CD4-positive, alpha-beta memory T cell (primary cell): Measurements from ENCODE around the gene POLR1E. TPM values are rescaled to one million over a fixed set of nuclear protein-coding genes. Genes with fewer than 3 reads are reported as not detected.
"Not testable (repeated sequence)": the region's sequence is repeated elsewhere in the genome, so short reads cannot be mapped to it uniquely, and the experiment has no call there.

Source experiments
- CTCF ChIA-PET: fragments of 350-600 bp; sonication (Branson Sonifier 250); formaldehyde crosslinking; loops from one replicate; lab custom pipeline; 2021; ENCODE audit warnings: inconsistent platforms; ENCODE audit not compliant: partially characterized antibody; lab: Charles Lee
- POLR2A ChIA-PET: fragments of 350-600 bp; sonication (Branson Sonifier 250); formaldehyde crosslinking; loops from one replicate; lab custom pipeline; 2021; ENCODE audit not compliant: partially characterized antibody; lab: Charles Lee
- DNase-seq, 5 donors: peaks; one replicate each; pipeline versions ENCODE4 v3.0.0 to v3.0.0-alpha.2; 2020 to 2022; ENCODE audit warnings: mixed read lengths in 1 of 5
- H3K27ac ChIP-seq: one replicate; pipeline ENCODE4 v1.7.0; 2013; ENCODE audit warnings: low read depth, low read length
- H3K27me3 ChIP-seq: 2 replicates; pipeline ENCODE4 v1.7.0; 2013; ENCODE audit warnings: mild to moderate bottlenecking, low read length, moderate library complexity; ENCODE audit not compliant: insufficient read depth
- H3K36me3 ChIP-seq: 2 replicates; pipeline ENCODE4 v1.7.0; 2013; ENCODE audit warnings: mild to moderate bottlenecking, low read length, moderate library complexity; ENCODE audit not compliant: insufficient read depth
- H3K4me1 ChIP-seq: 2 replicates; pipeline ENCODE4 v1.7.0; 2013; ENCODE audit warnings: mild to moderate bottlenecking, low read length, moderate library complexity; ENCODE audit not compliant: insufficient read depth
- H3K4me3 ChIP-seq, 2 donors: one replicate each; pipeline ENCODE4 v1.7.0; 2013; ENCODE audit warnings: low read length in 2 of 2, mild to moderate bottlenecking in 1 of 2
- H3K9me3 ChIP-seq, 2 donors: one replicate each; pipeline ENCODE4 v1.7.0; 2013; ENCODE audit warnings: low read length in 2 of 2, control low read depth in 1 of 2; ENCODE audit not compliant: control insufficient read depth in 1 of 2
- H3K27ac Mint-ChIP-seq, 7 donors: one replicate each; pipeline ENCODE4 v1.8.0; 2020 to 2021; ENCODE audit warnings: mixed read lengths in 7 of 7, mild to moderate bottlenecking in 6 of 7, inconsistent platforms in 3 of 7, moderate library complexity in 3 of 7
- H3K27me3 Mint-ChIP-seq, 2 donors: one replicate each; pipeline ENCODE4 v1.8.0; 2020 to 2021; ENCODE audit warnings: mixed read lengths in 2 of 2
- H3K36me3 Mint-ChIP-seq, 2 donors: one replicate each; pipeline ENCODE4 v1.8.0; 2020 to 2021; ENCODE audit warnings: mixed read lengths in 2 of 2, inconsistent platforms in 1 of 2, mild to moderate bottlenecking in 1 of 2
- H3K4me1 Mint-ChIP-seq, 4 donors: one replicate each; pipeline ENCODE4 v1.8.0; 2020 to 2021; ENCODE audit warnings: mixed read lengths in 4 of 4, mild to moderate bottlenecking in 1 of 4
- H3K4me3 Mint-ChIP-seq, 8 donors: one replicate each; pipeline ENCODE4 v1.8.0; 2020 to 2021; ENCODE audit warnings: mixed read lengths in 8 of 8, mild to moderate bottlenecking in 7 of 8, moderate library complexity in 6 of 8, inconsistent platforms in 3 of 8
- H3K9me3 Mint-ChIP-seq, 8 donors: one replicate each; pipeline ENCODE4 v1.8.0; 2020 to 2021; ENCODE audit warnings: mixed read lengths in 8 of 8, mild to moderate bottlenecking in 5 of 8, inconsistent platforms in 3 of 8, moderate library complexity in 1 of 8
- intact Hi-C: fragments of 100-400 bp; cut with micrococcal nuclease; formaldehyde crosslinking; loops from one replicate; pipeline ENCODE4 v1.15.1; 2023
- polyA plus RNA-seq, 2 donors: library from polyadenylated mRNA; unstranded; fragments of 300-500 nt; fragmentation: Illumina TruSeq; gene quantifications; one replicate each; pipeline ENCODE4 v1.2.3, GENCODE V29; 2021
- total RNA-seq, 2 experiments: library from RNA; stranded (reverse); gene quantifications; one replicate each; pipeline ENCODE4 v1.2.3, GENCODE V29; 2021

POLR1E gene
- total and polyA plus RNA-seq, 4 experiments from 2014 or later: 12.2 to 38.2 (median 29.5) TPM

GRCh38 chr9:37464426-37465248, 21.1 kb upstream of the POLR1E start:
- DNase-seq: peak in 3 of 5 donors; percentile 63 to 86 (median 75)
- H3K4me3 Mint-ChIP-seq: peak overlapping the region; percentile 93 to 99 (median 96)
- CTCF ChIA-PET: interaction anchor here (1.8 to 1.9 kb wide), 2 partner anchors 17 to 49 kb away, joined by 5 to 7 read pairs; no protein-coding TSS in a partner anchor
- intact Hi-C loops: loop anchor here (1.0 to 10.0 kb wide), 9 partner anchors 21 to 440 kb away; partner anchors contain the start of genes EXOSC3, FBXO10, GRHPR and POLR1E
- Histone ChIP-seq H3K9me3 (no peaks in the 10 kb centered on the region), H3K27ac (peak overlapping the region; percentile 96), H3K36me3 (no peaks in the 10 kb centered on the region), H3K27me3 (no peaks in the 10 kb centered on the region), H3K4me3 (peak overlapping the region; percentile 72 to 77), H3K4me1 (peaks cover 35% of the 10 kb centered on the region)
- H3K9me3 Mint-ChIP-seq: peaks cover 0 to 2% (median 0%) of the 10 kb centered on the region in 8 donors
- peak overlapping the region; percentile 95 to 99 (median 98) for H3K27ac Mint-ChIP-seq
- POLR2A ChIA-PET: interaction anchor here (0.6 to 4.4 kb wide), 10 partner anchors 16 to 428 kb away, joined by 3 to 60 read pairs (median 3); partner anchors contain the start of genes DCAF10, GRHPR, POLR1E and TOMM5
- peaks cover 0 to 22% of the 10 kb centered on the region in 2 donors for H3K36me3 Mint-ChIP-seq
- H3K27me3 Mint-ChIP-seq: no peaks in the 10 kb centered on the region
- H3K4me1 Mint-ChIP-seq: peaks cover 20 to 55% (median 31%) of the 10 kb centered on the region in 4 donors

GRCh38 chr9:37465249-37466036, 20.3 kb upstream of the POLR1E start, which contains the start of gene ZBTB5:
TSS of gene ZBTB5 (minus strand) at chr9:37465450. CDS start at chr9:37442551, 22,899 bp downstream.
- Histone ChIP-seq H3K36me3 (no peaks in the 10 kb centered on the region), H3K4me1 (peaks cover 35% of the 10 kb centered on the region), H3K4me3 (peak within 1 kb of the TSS; percentile 72 to 77), H3K27ac (peak within 1 kb of the TSS; percentile 96), H3K27me3 (no peaks in the 10 kb centered on the region), H3K9me3 (no peaks in the 10 kb centered on the region)
- Mint-ChIP-seq H3K27ac (peak within 1 kb of the TSS; percentile 95 to 99 (median 98)), H3K36me3 (peaks cover 0 to 22% of the 10 kb centered on the region in 2 donors), H3K27me3 (no peaks in the 10 kb centered on the region), H3K9me3 (peaks cover 0 to 2% (median 0%) of the 10 kb centered on the region in 8 donors), H3K4me3 (peak within 1 kb of the TSS; percentile 93 to 99 (median 96)), H3K4me1 (peaks cover 20 to 55% (median 31%) of the 10 kb centered on the region in 4 donors)
- DNase-seq: peak; percentile 99 to 100 (median 99)
- ChIA-PET POLR2A (interaction anchor here (0.6 to 4.4 kb wide), 18 partner anchors 11 to 1275 kb away, joined by 3 to 60 read pairs (median 3); partner anchors contain the start of genes DCAF10, GRHPR, POLR1E and TOMM5), CTCF (interaction anchor here (1.2 kb wide), 1 partner anchor 16 kb away, joined by 4 read pairs; no protein-coding TSS in a partner anchor)
- intact Hi-C loops: loop anchor here (1.0 to 10.0 kb wide), 9 partner anchors 20 to 439 kb away; partner anchors contain the start of genes EXOSC3, FBXO10, GRHPR and POLR1E

- H3K9me3 Mint-ChIP-seq: peaks cover 0 to 2% (median 0%) of the 10 kb centered on the region in 8 donors
- H3K4me1 Mint-ChIP-seq: peaks cover 20 to 51% (median 29%) of the 10 kb centered on the region in 4 donors
- DNase-seq: peak in 3 of 5 donors; percentile 14 to 54 (median 23)
- H3K27ac ChIP-seq: peak overlapping the region; percentile 96
- H3K4me1 ChIP-seq: peaks cover 32% of the 10 kb centered on the region
- H3K27me3 Mint-ChIP-seq: no peaks in the 10 kb centered on the region
- no peaks in the 10 kb centered on the region for H3K9me3 ChIP-seq
- no peaks in the 10 kb centered on the region for H3K36me3 ChIP-seq
- POLR2A ChIA-PET: interaction anchor here (1.0 to 4.4 kb wide), 14 partner anchors 12 to 1276 kb away, joined by 3 to 60 read pairs (median 3); partner anchors contain the start of genes DCAF10, GRHPR, POLR1E and TOMM5
- H3K36me3 Mint-ChIP-seq: peaks cover 0 to 22% of the 10 kb centered on the region in 2 donors
- H3K4me3 Mint-ChIP-seq: peak overlapping the region; percentile 93 to 99 (median 96)
- intact Hi-C loops: loop anchor here (5.0 to 10.0 kb wide), 2 partner anchors 111 to 289 kb away; partner anchors contain the start of genes FBXO10 and TRMT10B
- no peaks in the 10 kb centered on the region for H3K27me3 ChIP-seq
- H3K27ac Mint-ChIP-seq: peak overlapping the region; percentile 95 to 99 (median 98)
- CTCF ChIA-PET: interaction anchor here (0.6 to 1.2 kb wide), 2 partner anchors 15 to 113 kb away, joined by 3 to 4 read pairs; no protein-coding TSS in a partner anchor
- peak overlapping the region; percentile 72 to 73 for H3K4me3 ChIP-seq
These were observed 19.6 kb upstream of the POLR1E start for GRCh38 chr9:37466037-37466709.

GRCh38 chr9:37467530-37467929, 18.2 kb upstream of the POLR1E start:
- Mint-ChIP-seq H3K4me1 (peaks cover 22 to 57% (median 31%) of the 10 kb centered on the region in 4 donors), H3K36me3 (peaks cover 0 to 21% of the 10 kb centered on the region in 2 donors)
- H3K27me3 Mint-ChIP-seq, H3K27ac Mint-ChIP-seq, CTCF ChIA-PET, H3K9me3 Mint-ChIP-seq, H3K4me3 ChIP-seq, POLR2A ChIA-PET, H3K9me3 ChIP-seq, H3K36me3 ChIP-seq, H3K27ac ChIP-seq, DNase-seq, H3K4me3 Mint-ChIP-seq, H3K27me3 ChIP-seq: not testable (repeated sequence)
- H3K4me1 ChIP-seq: peaks cover 30% of the 10 kb centered on the region
- intact Hi-C loops: loop anchor here (5.0 to 10.0 kb wide), 2 partner anchors 110 to 287 kb away; partner anchors contain the start of genes FBXO10 and TRMT10B

GRCh38 chr9:37468620-37469019, 17.1 kb upstream of the POLR1E start:
- Histone ChIP-seq H3K4me1 (peaks cover 24% of the 10 kb centered on the region), H3K27ac (no peak overlapping the region), H3K36me3 (no peaks in the 10 kb centered on the region), H3K9me3 (no peaks in the 10 kb centered on the region), H3K4me3 (no peak overlapping the region), H3K27me3 (no peaks in the 10 kb centered on the region)
- no peak for DNase-seq
- CTCF ChIA-PET: no interaction called here
- intact Hi-C loops: loop anchor here (5.0 to 10.0 kb wide), 2 partner anchors 109 to 286 kb away; partner anchors contain the start of genes FBXO10 and TRMT10B
- peaks cover 0 to 5% (median under 1%) of the 10 kb centered on the region in 8 donors for H3K9me3 Mint-ChIP-seq
- H3K27me3 Mint-ChIP-seq: no peaks in the 10 kb centered on the region
- H3K27ac Mint-ChIP-seq: no peak overlapping the region
- POLR2A ChIA-PET: no interaction called here
- H3K4me3 Mint-ChIP-seq: no peak overlapping the region
- peaks cover 0 to 19% of the 10 kb centered on the region in 2 donors for H3K36me3 Mint-ChIP-seq
- H3K4me1 Mint-ChIP-seq: peaks cover 15 to 46% (median 23%) of the 10 kb centered on the region in 4 donors
